ENCODE results near the gene TRIM26. TPM values are rescaled to one million over a fixed set of nuclear protein-coding genes. Genes with fewer than 3 reads are reported as not detected.

TRIM26 gene
- total and polyA plus RNA-seq, 2 of the 13 experiments (the other 11 are each of a cell fraction or from before 2014, with no cell fraction given), result 27.1 to 38.7 TPM

- TF ChIP-seq, protein P1, sequence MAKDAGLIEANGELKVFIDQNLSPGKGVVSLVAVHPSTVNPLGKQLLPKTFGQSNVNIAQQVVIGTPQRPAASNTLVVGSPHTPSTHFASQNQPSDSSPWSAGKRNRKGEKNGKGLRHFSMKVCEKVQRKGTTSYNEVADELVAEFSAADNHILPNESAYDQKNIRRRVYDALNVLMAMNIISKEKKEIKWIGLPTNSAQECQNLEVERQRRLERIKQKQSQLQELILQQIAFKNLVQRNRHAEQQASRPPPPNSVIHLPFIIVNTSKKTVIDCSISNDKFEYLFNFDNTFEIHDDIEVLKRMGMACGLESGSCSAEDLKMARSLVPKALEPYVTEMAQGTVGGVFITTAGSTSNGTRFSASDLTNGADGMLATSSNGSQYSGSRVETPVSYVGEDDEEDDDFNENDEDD (CRISPR knock-in tag; IDR thresholded peaks at IDR 0.05; ENCODE audit: borderline replicate concordance), result no peak
- TF ChIP-seq SPEN (CRISPR knock-in tag; IDR thresholded peaks at IDR 0.05; ENCODE audit: low read depth) (no peak), MYPOP (CRISPR knock-in tag; IDR thresholded peaks at IDR 0.05) (no peak)
These were observed 1.3 kb downstream of the TRIM26 start (continued) for GRCh38 chr6:30211899-30212298.

DNA sequence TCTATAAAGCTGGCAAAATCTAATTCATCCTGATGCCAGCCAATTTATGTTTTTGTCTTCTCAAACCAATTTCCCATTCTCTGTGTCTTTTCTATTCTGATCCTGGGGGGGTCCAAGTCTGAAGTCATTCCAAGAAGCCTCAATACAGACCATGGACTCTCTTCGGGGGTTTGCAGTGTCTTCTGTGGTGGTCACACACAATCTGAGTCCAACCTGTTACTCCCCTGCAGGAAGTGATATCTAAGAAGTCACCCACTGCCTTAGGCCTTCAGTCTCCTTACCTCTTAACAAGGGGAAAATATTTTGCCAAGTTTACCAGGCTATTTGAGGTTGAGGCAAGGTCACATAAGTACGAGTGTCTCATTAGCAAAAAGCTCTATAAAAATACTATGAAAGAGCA is 1.9 kb downstream of the TRIM26 start:
- intact Hi-C loops (cut with micrococcal nuclease; ENCODE audit: unreplicated experiment), result no loop called here
- ChIA-PET POLR2A (no interaction called here), CTCF (ENCODE audit: low intra/inter-chr PET ratio, low total read pairs) (no interaction called here)
- peaks cover 59% of the 10 kb centered on the region for H3K79me2 ChIP-seq (ENCODE audit: insufficient read depth, low read length)
- no TSS peak for BruUV-seq (replicated peaks)
- whole genome bisulfite sequencing (ENCODE audit: low lambda C conversion rate), result 60% methylated on average over 2 of the region's 2 CpGs
- H3K27me3 ChIP-seq (ENCODE audit: control insufficient read depth in 1 of 2, insufficient read depth in 2 of 2, low read length in 2 of 2), result peaks cover 0 to 2% of the 10 kb centered on the region in 2 experiments; a peak in 1 of 5 replicates
- DNase-seq (ENCODE audit: low spot score) (no peak), FAIRE-seq (no peak), ATAC-seq (no peak)
- no peak for TF ChIP-seq BHLHE40 (IDR thresholded peaks at IDR 0.05; ENCODE audit: low read length)
- TF ChIP-seq HDAC1 (CRISPR knock-in tag; IDR thresholded peaks at IDR 0.05), result no peak
- TF ChIP-seq EP300 (IDR thresholded peaks at IDR 0.05; ENCODE audit: low read depth in 2 of 2, low read length in 2 of 2), result no peak
- no peak for TF ChIP-seq EP300 (CRISPR knock-in tag; IDR thresholded peaks at IDR 0.05; ENCODE audit: borderline replicate concordance)
- no peak for TF ChIP-seq ZNF816 (CRISPR knock-in tag; IDR thresholded peaks at IDR 0.05; ENCODE audit: borderline replicate concordance)
- no peak for TF ChIP-seq MATR3 (CRISPR knock-in tag; IDR thresholded peaks at IDR 0.05)
- TF ChIP-seq MTA1 (CRISPR knock-in tag; IDR thresholded peaks at IDR 0.05; ENCODE audit: borderline replicate concordance), result no peak
- no peak for TF ChIP-seq TRIM24 (CRISPR knock-in tag; IDR thresholded peaks at IDR 0.05)
- no peak for TF ChIP-seq ZNF367 (CRISPR knock-in tag; IDR thresholded peaks at IDR 0.05; ENCODE audit: borderline replicate concordance)
- no peak for TF ChIP-seq TFAP4 (IDR thresholded peaks at IDR 0.05; ENCODE audit: borderline replicate concordance, low read depth)
- TF ChIP-seq ARNT (IDR thresholded peaks at IDR 0.05), result no peak
- H3K9ac ChIP-seq (ENCODE audit: insufficient read depth, low read depth, low read length), result peak overlapping the region; percentile 94; the same call in 1 of the 2 replicates
- H3K36me3 ChIP-seq (replicated peaks in 1 of 2; ENCODE audit: control insufficient read depth in 1 of 2, insufficient read depth in 2 of 2, low read length in 2 of 2), result 0 out of 5 replicates have a peak, but pooled peaks cover 0 to 4% of the 10 kb centered on the region in 2 experiments
- peaks cover 68% of the 10 kb centered on the region for H3K4me1 ChIP-seq (ENCODE audit: insufficient read depth, low read length)
- peak overlapping the region; percentile 83 for H3K4me2 ChIP-seq (ENCODE audit: low read depth, low read length)
- peak overlapping the region; percentile 15 for H3K27ac ChIP-seq (ENCODE audit: extremely low read length, insufficient read depth, low read length)
- in situ Hi-C loops (cut with HindIII; ENCODE audit: extremely low pct_ligation_motif_present, low pct_unique_long_range_greater_than_20kb), result no loop called here
- H3K9me3 ChIP-seq (ENCODE audit: low read length), result no peaks in the 10 kb centered on the region
- H4K20me1 ChIP-seq (ENCODE audit: insufficient read depth, low read length), result no peaks in the 10 kb centered on the region
- peak overlapping the region; percentile 92 to 99 (median 95); a peak in 5 of 6 replicates for H3K4me3 ChIP-seq (replicated peaks in 1 of 3; ENCODE audit: insufficient read depth in 1 of 3, low read depth in 2 of 3, low read length in 3 of 3)
- H2AFZ ChIP-seq (ENCODE audit: low read length), result no peak overlapping the region
